H1 (cell line): ENCODE data around the gene KRTAP12-4. TPM values are rescaled to one million over a fixed set of nuclear protein-coding genes. Genes with fewer than 3 reads are reported as not detected.

Experiments
- CTCF ChIA-PET: fragments of 300-600 bp; sonication (Branson Sonifier 250); formaldehyde crosslinking; loops from one replicate; lab custom pipeline; 2021; ENCODE audit not compliant: partially characterized antibody; lab: Charles Lee
- POLR2A ChIA-PET: fragments of 300-600 bp; sonication (Branson Sonifier 250); formaldehyde crosslinking; loops from one replicate; lab custom pipeline; 2021; ENCODE audit warnings: inconsistent platforms; ENCODE audit not compliant: partially characterized antibody; lab: Charles Lee
- DNase-seq, 2 experiments: peaks; one replicate each; pipeline versions ENCODE4 v3.0.0 to v3.0.0-alpha.2; 2010 to 2022; ENCODE audit warnings: low spot score in 2 of 2, low read depth in 1 of 2, mixed read lengths in 1 of 2
- FAIRE-seq: peaks from 2 replicates; lab custom pipeline; 2011; peaks lifted over from hg19 to GRCh38; lab: Jason Lieb, UNC
- H2AFZ ChIP-seq: 2 replicates; pipeline ENCODE4 v1.8.1; 2012; ENCODE audit warnings: low read length, inconsistent platforms
- H2AK5ac ChIP-seq: 2 replicates; pipeline ENCODE4 v1.6.1; 2013; ENCODE audit warnings: low read depth, low read length
- H2BK120ac ChIP-seq: replicated peaks from 2 replicates; pipeline ENCODE3; 2013; ENCODE audit warnings: low read depth, low read length, inconsistent platforms
- H2BK12ac ChIP-seq: 2 replicates; pipeline ENCODE4 v1.6.1; 2013; ENCODE audit warnings: low read depth, low read length
- H2BK15ac ChIP-seq: 2 replicates; pipeline ENCODE4 v1.6.1; 2013; ENCODE audit warnings: low read length
- H2BK20ac ChIP-seq: 2 replicates; pipeline ENCODE4 v1.6.1; 2013; ENCODE audit warnings: low read length
- H2BK5ac ChIP-seq: 2 replicates; pipeline ENCODE4 v1.6.1; 2013; ENCODE audit warnings: low read depth, low read length
- H3K14ac ChIP-seq: 2 replicates; pipeline ENCODE4 v1.6.1; 2013; ENCODE audit warnings: inconsistent platforms; ENCODE audit not compliant: insufficient read length
- H3K18ac ChIP-seq: 2 replicates; pipeline ENCODE4 v1.6.1; 2013; ENCODE audit warnings: low read length; ENCODE audit errors: extremely low read depth
- H3K23ac ChIP-seq: 2 replicates; pipeline ENCODE4 v1.6.1; 2013; ENCODE audit warnings: inconsistent platforms; ENCODE audit not compliant: insufficient read length
- H3K23me2 ChIP-seq: 2 replicates; pipeline ENCODE4 v1.6.1; 2013; ENCODE audit warnings: low read depth, low read length
- H3K27ac ChIP-seq: 2 replicates; pipeline ENCODE4 v1.6.1; 2011; ENCODE audit warnings: low read depth, low read length, inconsistent platforms
- H3K27me3 ChIP-seq, 4 experiments: replicated peaks in 1 of 4; 1 replicate in 1 of 4; 2 replicates in 3 of 4; pipeline versions ENCODE4 v1.6.1 to v1.8.1; 2011 to 2013; ENCODE audit warnings: low read length in 3 of 4, mild to moderate bottlenecking in 3 of 4, inconsistent platforms in 2 of 4, mixed read lengths in 2 of 4, moderate library complexity in 1 of 4; ENCODE audit not compliant: control insufficient read depth in 3 of 4, insufficient read depth in 3 of 4; ENCODE audit errors: extremely low read depth in 1 of 4
- H3K36me3 ChIP-seq, 4 experiments: 2 replicates each; pipeline versions ENCODE4 v1.6.1 to v1.8.1; 2011 to 2013; ENCODE audit warnings: mild to moderate bottlenecking in 4 of 4, low read length in 3 of 4, moderate library complexity in 2 of 4, control low read depth in 1 of 4, inconsistent platforms in 1 of 4; ENCODE audit not compliant: insufficient read depth in 4 of 4, control insufficient read depth in 2 of 4
- H3K4ac ChIP-seq: replicated peaks from 2 replicates; pipeline ENCODE3; 2013; ENCODE audit warnings: low read length, low read depth, mixed read lengths, inconsistent platforms; ENCODE audit not compliant: insufficient read length
- H3K4me1 ChIP-seq, 4 experiments: replicated peaks in 1 of 4; 1 replicate in 1 of 4; 2 replicates in 3 of 4; pipeline versions ENCODE4 v1.6.1 to v1.8.1; 2011 to 2013; ENCODE audit warnings: low read length in 3 of 4, inconsistent platforms in 2 of 4, mixed read lengths in 1 of 4; ENCODE audit not compliant: insufficient read depth in 4 of 4, control insufficient read depth in 3 of 4
- H3K4me2 ChIP-seq, 2 experiments: 2 replicates each; pipeline versions ENCODE4 v1.6.1 to v1.8.1; 2011 to 2013; ENCODE audit warnings: low read depth in 2 of 2, low read length in 2 of 2, control low read depth in 1 of 2, inconsistent platforms in 1 of 2, mild to moderate bottlenecking in 1 of 2; ENCODE audit not compliant: insufficient read depth in 1 of 2
- H3K4me3 ChIP-seq, 4 experiments: fragments of 200-600, 300-600 bp in 1 of 4; sonication (generic), shearing (Covaris generic), sonication (Bioruptor Twin) in 1 of 4; 2 replicates each; pipeline versions ENCODE4 v1.5.1 to v1.8.1; 2011 to 2016; ENCODE audit warnings: low read length in 4 of 4, low read depth in 3 of 4, control low read depth in 2 of 4, inconsistent platforms in 2 of 4, mild to moderate bottlenecking in 2 of 4, mixed read lengths in 1 of 4, moderate library complexity in 1 of 4; ENCODE audit not compliant: insufficient read depth in 2 of 4; ENCODE audit errors: extremely low read depth in 1 of 4
- H3K56ac ChIP-seq: replicated peaks from 2 replicates; pipeline ENCODE3; 2013; ENCODE audit warnings: low read depth, mild to moderate bottlenecking, mixed read lengths, low read length, inconsistent platforms; ENCODE audit not compliant: insufficient read length
- H3K79me1 ChIP-seq: 2 replicates; pipeline ENCODE4 v1.6.1; 2013; ENCODE audit warnings: low read depth, low read length, control low read depth
- H3K79me2 ChIP-seq, 2 experiments: 2 replicates each; pipeline versions ENCODE4 v1.6.1 to v1.8.1; 2012 to 2013; ENCODE audit warnings: low read length in 2 of 2, mild to moderate bottlenecking in 2 of 2, inconsistent platforms in 1 of 2; ENCODE audit not compliant: insufficient read depth in 2 of 2, control insufficient read depth in 1 of 2
- H3K9ac ChIP-seq, 4 experiments: replicated peaks in 1 of 4; 1 replicate in 1 of 4; 2 replicates in 3 of 4; pipeline versions ENCODE4 v1.6.1 to v1.8.1; 2011 to 2013; ENCODE audit warnings: low read depth in 3 of 4, low read length in 3 of 4, control low read depth in 2 of 4, mild to moderate bottlenecking in 2 of 4, moderate library complexity in 2 of 4, inconsistent platforms in 1 of 4; ENCODE audit errors: extremely low read depth in 1 of 4
- H3K9me3 ChIP-seq, 2 experiments: 2 replicates each; pipeline versions ENCODE4 v1.6.1 to v1.8.1; 2012 to 2013; ENCODE audit warnings: mild to moderate bottlenecking in 2 of 2, moderate library complexity in 2 of 2, control low read depth in 1 of 2, inconsistent platforms in 1 of 2, low read depth in 1 of 2, low read length in 1 of 2, mixed read lengths in 1 of 2; ENCODE audit not compliant: insufficient read depth in 2 of 2
- H4K20me1 ChIP-seq, 2 experiments: replicated peaks in 1 of 2; 2 replicates each; pipeline versions ENCODE3 to v1.8.1; 2011 to 2013; ENCODE audit warnings: inconsistent platforms in 2 of 2, low read length in 2 of 2, mild to moderate bottlenecking in 1 of 2; ENCODE audit not compliant: insufficient read depth in 2 of 2, control insufficient read depth in 1 of 2
- H4K5ac ChIP-seq: 2 replicates; pipeline ENCODE4 v1.6.1; 2013; ENCODE audit warnings: low read length, low read depth, mixed read lengths, inconsistent platforms; ENCODE audit not compliant: insufficient read length
- H4K8ac ChIP-seq: 2 replicates; pipeline ENCODE4 v1.8.0; 2013; ENCODE audit warnings: mild to moderate bottlenecking, moderate library complexity, low read length, inconsistent platforms; ENCODE audit not compliant: insufficient read depth; ENCODE audit errors: extremely low read depth
- H4K91ac ChIP-seq: replicated peaks from 2 replicates; pipeline ENCODE3; 2013; ENCODE audit warnings: low read length, mixed read lengths, inconsistent platforms; ENCODE audit not compliant: insufficient read length
- WGBS, 2 experiments: shearing (Covaris generic) in 1 of 2; methylation state at CpG; one replicate each; pipeline versions ENCODE4 v1.1.6 to v1.1.7; 2013 to 2015; ENCODE audit warnings: low lambda C conversion rate in 2 of 2, mixed read lengths in 2 of 2, inconsistent platforms in 1 of 2, low coverage in 1 of 2, missing lambda C conversion rate in 1 of 2; ENCODE audit not compliant: insufficient replicate concordance in 2 of 2, insufficient coverage in 1 of 2, insufficient read length in 1 of 2; ENCODE audit errors: extremely low coverage in 1 of 2, missing lambda C conversion rate in 1 of 2; 5-methylcytosine and 5-hydroxymethylcytosine counted together
- polyA plus RNA-seq, 7 experiments: library from polyadenylated mRNA; depleted of rRNA in 3 of 7; stranded (reverse) in 5 of 7; unstranded in 2 of 7; fragments of >200 nt in 5 of 7; fragments of 200-250 nt in 2 of 7; gene quantifications; 1 replicate in 5 of 7; 2 replicates in 1 of 7; 4 replicates in 1 of 7; pipeline versions ENCODE4 v1.2.1 to v1.2.3, GENCODE V29; 2011 to 2013; ENCODE audit warnings: missing spikeins in 2 of 7, mixed read lengths in 2 of 7
- total RNA-seq: library from RNA; stranded (reverse); fragmentation: NEBNext Ultra II Directional; extraction: Animal tissue kit (Norgen Biotek cat#: 25700); gene quantifications from 2 replicates; pipeline ENCODE4 v1.2.1, GENCODE V29; 2021

KRTAP12-4 gene
- total and polyA plus RNA-seq, 2 of the 8 experiments (the other 6 are each of a cell fraction or from before 2014, with no cell fraction given) = not detected

DNA sequence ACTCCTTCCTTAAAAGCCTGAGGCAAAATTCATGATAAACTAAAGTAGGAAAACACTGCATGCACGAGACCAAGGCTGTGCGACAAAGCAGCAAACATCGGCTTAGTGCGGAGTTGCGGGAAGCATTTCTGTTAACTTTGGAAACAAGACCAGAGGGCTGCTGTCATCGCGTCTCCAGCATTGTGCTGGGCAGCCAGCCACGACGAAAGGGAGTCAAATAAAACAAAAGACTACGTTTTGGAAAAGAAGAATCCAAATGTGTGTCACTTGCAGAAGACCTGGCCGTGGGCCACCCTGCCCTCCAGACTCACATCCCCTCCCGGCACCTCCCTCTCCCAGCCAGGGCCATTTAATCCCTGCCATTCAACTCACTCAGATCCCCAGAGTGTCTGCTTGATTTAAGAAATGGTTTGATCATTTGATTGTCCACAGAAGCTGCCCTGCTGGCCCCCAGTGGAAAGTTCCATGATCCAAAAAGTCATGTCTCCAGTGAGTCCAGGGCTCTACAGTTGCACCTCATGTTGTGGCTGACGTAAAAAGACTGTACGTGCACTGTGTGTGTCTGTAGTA lies 10.6 kb downstream of the KRTAP12-4 start:
- Histone ChIP-seq H4K91ac (no peak overlapping the region), H2BK12ac (no peak overlapping the region), H3K4ac (no peak overlapping the region), H2BK20ac (no peak overlapping the region), H3K14ac (no peak overlapping the region), H3K9ac (no peak overlapping the region), H2AFZ (no peak overlapping the region), H4K5ac (no peak overlapping the region), H2BK5ac (no peak overlapping the region), H3K4me3 (no peak overlapping the region), H2AK5ac (no peak overlapping the region), H3K23me2 (no peaks in the 10 kb centered on the region; the same call in 1 of the 2 replicates), H3K27me3 (no peaks in the 10 kb centered on the region), H3K56ac (no peak overlapping the region), H3K4me2 (no peak overlapping the region), H3K9me3 (peaks cover 3 to 8% of the 10 kb centered on the region in 2 experiments; a peak in 3 of 4 replicates), H3K36me3 (no peaks in the 10 kb centered on the region), H3K79me1 (no peaks in the 10 kb centered on the region; the same call in 1 of the 2 replicates), H4K8ac (no peak overlapping the region), H4K20me1 (no peaks in the 10 kb centered on the region), H3K4me1 (peaks cover 0 to 14% (median 4%) of the 10 kb centered on the region in 4 experiments; a peak in 3 of 7 replicates), H3K79me2 (no peaks in the 10 kb centered on the region), H2BK120ac (no peak overlapping the region), H3K18ac (no peak overlapping the region), H3K27ac (no peak overlapping the region), H2BK15ac (no peak overlapping the region), H3K23ac (no peak overlapping the region)
- FAIRE-seq = no peak
- DNase-seq = no peak
- ChIA-PET POLR2A (no interaction called here), CTCF (no interaction called here)
- WGBS, 2 experiments = 75% methylated on average over 14 of the region's 14 CpGs; no CpG with 5 or more reads in 1 of the 2 experiments
